Neuronal stem cell (in vitro differentiated cells): ENCODE results near the gene FBXL15.

ENCODE experiments used
- DNase-seq: peaks from one replicate; pipeline ENCODE4 v3.0.0-alpha.2; 2013; ENCODE audit warnings: low spot score
- H2AFZ ChIP-seq: one replicate; pipeline ENCODE4 v1.6.1; 2013; ENCODE audit warnings: mild to moderate bottlenecking, low read length, inconsistent platforms
- H2AK5ac ChIP-seq: 2 replicates; pipeline ENCODE4 v1.6.1; 2013; ENCODE audit warnings: low read depth, mild to moderate bottlenecking, inconsistent platforms, low read length, moderate library complexity, mixed read lengths
- H2BK120ac ChIP-seq: 2 replicates; pipeline ENCODE4 v1.6.1; 2013; ENCODE audit warnings: low read depth, mild to moderate bottlenecking, inconsistent platforms, low read length, moderate library complexity, mixed read lengths
- H2BK12ac ChIP-seq: one replicate; pipeline ENCODE4 v1.6.1; 2013; ENCODE audit warnings: low read length, inconsistent platforms
- H2BK15ac ChIP-seq: 2 replicates; pipeline ENCODE4 v1.6.1; 2013; ENCODE audit warnings: mild to moderate bottlenecking, low read length, inconsistent platforms, mixed read lengths
- H2BK5ac ChIP-seq: one replicate; pipeline ENCODE4 v1.6.1; 2013; ENCODE audit warnings: inconsistent platforms, mild to moderate bottlenecking, low read length, moderate library complexity
- H3K14ac ChIP-seq: one replicate; pipeline ENCODE4 v1.6.1; 2013; ENCODE audit warnings: low read length, inconsistent platforms
- H3K18ac ChIP-seq: 2 replicates; pipeline ENCODE4 v1.6.1; 2013; ENCODE audit warnings: low read length, inconsistent platforms
- H3K23ac ChIP-seq: 2 replicates; pipeline ENCODE4 v1.6.1; 2013; ENCODE audit warnings: low read depth, mild to moderate bottlenecking, mixed read lengths, low read length, inconsistent platforms; ENCODE audit not compliant: poor library complexity
- H3K27ac ChIP-seq: replicated peaks from 3 replicates; pipeline ENCODE4 v1.5.1; 2013; ENCODE audit warnings: low read length, inconsistent platforms
- H3K27me3 ChIP-seq, 3 experiments: 2 replicates each; pipeline ENCODE4 v1.6.1; 2013; ENCODE audit warnings: low read length in 3 of 3, mild to moderate bottlenecking in 2 of 3, inconsistent platforms in 1 of 3, low read depth in 1 of 3, mixed read lengths in 1 of 3, moderate library complexity in 1 of 3; ENCODE audit not compliant: control insufficient read depth in 3 of 3, insufficient read depth in 3 of 3
- H3K36me3 ChIP-seq, 2 donors: replicated peaks in 1 of 2; 2 replicates each; pipeline ENCODE4 v1.6.1; 2013; ENCODE audit warnings: low read length in 2 of 2; ENCODE audit not compliant: control insufficient read depth in 2 of 2, insufficient read depth in 2 of 2
- H3K4ac ChIP-seq: 2 replicates; pipeline ENCODE4 v1.6.1; 2013; ENCODE audit warnings: inconsistent platforms, mild to moderate bottlenecking, low read length, moderate library complexity
- H3K4me1 ChIP-seq, 2 donors: 1 replicate in 1 of 2; 2 replicates in 1 of 2; pipeline ENCODE4 v1.6.1; 2013; ENCODE audit warnings: low read length in 2 of 2, low read depth in 1 of 2; ENCODE audit not compliant: control insufficient read depth in 2 of 2, insufficient read depth in 1 of 2
- H3K4me2 ChIP-seq: one replicate; pipeline ENCODE4 v1.6.1; 2013; ENCODE audit warnings: mild to moderate bottlenecking, low read length, inconsistent platforms; ENCODE audit not compliant: insufficient read depth, poor library complexity, severe bottlenecking
- H3K4me3 ChIP-seq, 2 donors: 2 replicates each; pipeline ENCODE4 v1.5.1; 2013; ENCODE audit warnings: low read length in 2 of 2, mild to moderate bottlenecking in 2 of 2, inconsistent platforms in 1 of 2, moderate library complexity in 1 of 2
- H3K79me1 ChIP-seq: one replicate; pipeline ENCODE4 v1.6.1; 2013; ENCODE audit warnings: low read depth, mild to moderate bottlenecking, inconsistent platforms, low read length, moderate library complexity
- H3K9ac ChIP-seq: one replicate; pipeline ENCODE4 v1.6.1; 2013; ENCODE audit warnings: mild to moderate bottlenecking, low read depth, low read length, inconsistent platforms; ENCODE audit not compliant: poor library complexity
- H3K9me3 ChIP-seq, 2 donors: replicated peaks in 1 of 2; 2 replicates each; pipeline versions ENCODE3 to v1.6.1; 2013; ENCODE audit warnings: low read length in 2 of 2, mild to moderate bottlenecking in 2 of 2, inconsistent platforms in 1 of 2, low read depth in 1 of 2, mixed read lengths in 1 of 2, moderate library complexity in 1 of 2; ENCODE audit not compliant: control insufficient read depth in 2 of 2, insufficient read depth in 1 of 2
- H4K8ac ChIP-seq: one replicate; pipeline ENCODE4 v1.6.1; 2013; ENCODE audit warnings: low read depth, mild to moderate bottlenecking, inconsistent platforms, low read length, moderate library complexity
- H4K91ac ChIP-seq: one replicate; pipeline ENCODE4 v1.6.1; 2013; ENCODE audit warnings: low read length, low read depth, mild to moderate bottlenecking, inconsistent platforms; ENCODE audit not compliant: poor library complexity
- WGBS, 2 donors: extraction: QIAGEN DNeasy Blood & Tissue Kit; methylation state at CpG; one replicate each; pipeline ENCODE4 v1.1.7; 2013; ENCODE audit warnings: missing lambda C conversion rate in 2 of 2, mixed read lengths in 1 of 2; ENCODE audit not compliant: insufficient read length in 2 of 2, insufficient replicate concordance in 1 of 2; ENCODE audit errors: extremely low coverage in 2 of 2; 5-methylcytosine and 5-hydroxymethylcytosine counted together

FBXL15 gene

GRCh38 chr10:102421507-102421756, 796 bp downstream of the FBXL15 start:
- Histone ChIP-seq H3K9ac (peak overlapping the region; percentile 95), H4K8ac (no peak overlapping the region), H3K36me3 (peaks cover 11 to 34% of the 10 kb centered on the region in 2 donors), H2BK120ac (no peak overlapping the region), H3K9me3 (no peaks in the 10 kb centered on the region), H2BK5ac (peak overlapping the region; percentile 33), H2AFZ (peak overlapping the region; percentile 98), H3K4ac (no peak overlapping the region), H2AK5ac (peak overlapping the region; percentile 25), H3K4me2 (peak overlapping the region; percentile 100), H3K18ac (peak overlapping the region; percentile 86), H2BK15ac (no peak overlapping the region), H3K14ac (peak overlapping the region; percentile 43), H3K27me3 (peaks cover 0 to 15% (median 0%) of the 10 kb centered on the region in 3 experiments), H3K4me1 (peaks cover 24 to 27% of the 10 kb centered on the region in 2 donors), H3K27ac (no peak overlapping the region), H4K91ac (no peak overlapping the region), H3K79me1 (no peaks in the 10 kb centered on the region), H2BK12ac (no peak overlapping the region), H3K23ac (peak overlapping the region; percentile 74), H3K4me3 (peak overlapping the region; percentile 81 to 96)
- no peak for DNase-seq
- WGBS, 2 donors, result no CpG with 5 or more reads among the region's 14 CpGs

- Histone ChIP-seq H3K9ac (peak overlapping the region; percentile 95), H2AFZ (peak overlapping the region; percentile 98), H3K79me1 (no peaks in the 10 kb centered on the region), H3K36me3 (peaks cover 11 to 34% of the 10 kb centered on the region in 2 donors), H2BK12ac (no peak overlapping the region), H3K18ac (peak overlapping the region; percentile 86), H3K27me3 (peaks cover 0 to 15% (median 0%) of the 10 kb centered on the region in 3 experiments), H3K4me3 (peak overlapping the region; percentile 81 to 96), H2BK5ac (peak overlapping the region; percentile 33), H2AK5ac (peak overlapping the region; percentile 25), H3K27ac (no peak overlapping the region), H2BK15ac (no peak overlapping the region), H3K4me2 (peak overlapping the region; percentile 100), H3K4ac (no peak overlapping the region), H2BK120ac (no peak overlapping the region), H4K91ac (no peak overlapping the region), H3K14ac (peak overlapping the region; percentile 43), H3K23ac (peak overlapping the region; percentile 46), H4K8ac (no peak overlapping the region), H3K9me3 (no peaks in the 10 kb centered on the region), H3K4me1 (peaks cover 24 to 27% of the 10 kb centered on the region in 2 donors)
- no CpG with 5 or more reads among the region's 62 CpGs for WGBS, 2 donors
- DNase-seq, result no peak
These were observed 1.3 kb downstream of the FBXL15 start for GRCh38 chr10:102421757-102422512.

- H3K23ac ChIP-seq, result peak overlapping the region; percentile 40
- H2BK12ac ChIP-seq, result peak overlapping the region; percentile 59
- H3K79me1 ChIP-seq, result no peaks in the 10 kb centered on the region
- no peak overlapping the region for H4K91ac ChIP-seq
- H2AK5ac ChIP-seq, result no peak overlapping the region
- no CpG with 5 or more reads among the region's 28 CpGs for WGBS, 2 donors
- H4K8ac ChIP-seq, result no peak overlapping the region
- H3K9me3 ChIP-seq, result no peaks in the 10 kb centered on the region
- no peak overlapping the region for H3K18ac ChIP-seq
- H2BK5ac ChIP-seq, result no peak overlapping the region
- H3K36me3 ChIP-seq, result peaks cover 11 to 34% of the 10 kb centered on the region in 2 donors
- no peak overlapping the region for H3K9ac ChIP-seq
- H3K27me3 ChIP-seq, result peaks cover 0 to 15% (median 0%) of the 10 kb centered on the region in 3 experiments
- H3K4me2 ChIP-seq, result no peak overlapping the region
- no peak overlapping the region for H3K14ac ChIP-seq
- H3K4me3 ChIP-seq, result peak overlapping the region in 1 of 2 donors; percentile 0
- peaks cover 21 to 27% of the 10 kb centered on the region in 2 donors for H3K4me1 ChIP-seq
- H3K4ac ChIP-seq, result no peak overlapping the region
- no peak overlapping the region for H2BK120ac ChIP-seq
- no peak overlapping the region for H2AFZ ChIP-seq
- H2BK15ac ChIP-seq, result no peak overlapping the region
- DNase-seq, result no peak
- H3K27ac ChIP-seq, result no peak overlapping the region
These were observed 2.0 kb downstream of the FBXL15 start for GRCh38 chr10:102422545-102423129.

GRCh38 chr10:102423372-102423968, 2.8 kb downstream of the FBXL15 start:
- no peak overlapping the region for H3K27ac ChIP-seq
- no peak overlapping the region for H2BK15ac ChIP-seq
- no CpG with 5 or more reads among the region's 13 CpGs for WGBS, 2 donors

More at GRCh38 chr10:102423372-102423968, 2.8 kb downstream of the FBXL15 start:
- Histone ChIP-seq H2BK120ac (no peak overlapping the region), H3K9ac (no peak overlapping the region), H3K9me3 (no peaks in the 10 kb centered on the region), H2AFZ (no peak overlapping the region), H3K27me3 (peaks cover 0 to 12% (median 0%) of the 10 kb centered on the region in 3 experiments), H3K23ac (no peak overlapping the region), H3K79me1 (no peaks in the 10 kb centered on the region), H3K4me1 (peaks cover 14 to 22% of the 10 kb centered on the region in 2 donors), H2AK5ac (no peak overlapping the region), H2BK12ac (no peak overlapping the region), H4K91ac (no peak overlapping the region), H3K36me3 (peaks cover 11 to 34% of the 10 kb centered on the region in 2 donors), H3K18ac (no peak overlapping the region), H3K14ac (no peak overlapping the region), H2BK5ac (no peak overlapping the region), H3K4ac (no peak overlapping the region), H4K8ac (no peak overlapping the region), H3K4me2 (no peak overlapping the region), H3K4me3 (no peak overlapping the region)
- DNase-seq, result no peak
